ENCODE results near the gene BMI1. TPM values are rescaled to one million over a fixed set of nuclear protein-coding genes. Genes with fewer than 3 reads are reported as not detected.
A peak's percentile ranks its signal among the peaks of the same experiment; 100 is the strongest.

The BMI1 gene
- total RNA-seq, 1 donor from 2014 or later = 49.9 TPM

DNA sequence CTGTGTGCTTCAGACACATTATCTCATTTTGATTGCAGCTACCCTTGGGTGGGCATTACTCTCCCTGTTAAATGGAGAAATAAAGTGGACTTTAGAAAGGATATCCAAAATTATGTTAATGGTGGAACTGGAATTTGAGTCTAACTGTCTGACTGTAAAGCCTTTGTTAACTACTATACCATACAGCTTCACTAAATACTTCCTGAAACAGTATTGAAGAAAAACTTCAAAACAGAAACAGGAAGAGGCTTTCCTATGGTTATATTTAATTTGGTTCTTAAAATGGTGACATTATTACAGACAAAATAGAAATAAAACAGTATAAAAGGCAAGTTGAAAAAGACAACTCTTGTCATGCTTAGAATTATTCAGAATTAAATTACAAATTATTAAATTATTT is 49.4 kb downstream of the BMI1 start:
- Mint-ChIP-seq H3K4me1 (peaks cover 5% of the 10 kb centered on the region), H3K4me3 (no peak overlapping the region), H3K27me3 (ENCODE audit: low read depth) (no peaks in the 10 kb centered on the region), H3K36me3 (ENCODE audit: low read depth) (no peaks in the 10 kb centered on the region), H3K27ac (ENCODE audit: unreplicated experiment) (no peak overlapping the region), H3K9me3 (no peaks in the 10 kb centered on the region)
- no peak for DNase-seq (ENCODE audit: low read depth, low spot score)
- TF ChIP-seq, protein P1, sequence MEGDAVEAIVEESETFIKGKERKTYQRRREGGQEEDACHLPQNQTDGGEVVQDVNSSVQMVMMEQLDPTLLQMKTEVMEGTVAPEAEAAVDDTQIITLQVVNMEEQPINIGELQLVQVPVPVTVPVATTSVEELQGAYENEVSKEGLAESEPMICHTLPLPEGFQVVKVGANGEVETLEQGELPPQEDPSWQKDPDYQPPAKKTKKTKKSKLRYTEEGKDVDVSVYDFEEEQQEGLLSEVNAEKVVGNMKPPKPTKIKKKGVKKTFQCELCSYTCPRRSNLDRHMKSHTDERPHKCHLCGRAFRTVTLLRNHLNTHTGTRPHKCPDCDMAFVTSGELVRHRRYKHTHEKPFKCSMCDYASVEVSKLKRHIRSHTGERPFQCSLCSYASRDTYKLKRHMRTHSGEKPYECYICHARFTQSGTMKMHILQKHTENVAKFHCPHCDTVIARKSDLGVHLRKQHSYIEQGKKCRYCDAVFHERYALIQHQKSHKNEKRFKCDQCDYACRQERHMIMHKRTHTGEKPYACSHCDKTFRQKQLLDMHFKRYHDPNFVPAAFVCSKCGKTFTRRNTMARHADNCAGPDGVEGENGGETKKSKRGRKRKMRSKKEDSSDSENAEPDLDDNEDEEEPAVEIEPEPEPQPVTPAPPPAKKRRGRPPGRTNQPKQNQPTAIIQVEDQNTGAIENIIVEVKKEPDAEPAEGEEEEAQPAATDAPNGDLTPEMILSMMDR (conservative IDR thresholded peaks at IDR 0.05) = no peak

DNA sequence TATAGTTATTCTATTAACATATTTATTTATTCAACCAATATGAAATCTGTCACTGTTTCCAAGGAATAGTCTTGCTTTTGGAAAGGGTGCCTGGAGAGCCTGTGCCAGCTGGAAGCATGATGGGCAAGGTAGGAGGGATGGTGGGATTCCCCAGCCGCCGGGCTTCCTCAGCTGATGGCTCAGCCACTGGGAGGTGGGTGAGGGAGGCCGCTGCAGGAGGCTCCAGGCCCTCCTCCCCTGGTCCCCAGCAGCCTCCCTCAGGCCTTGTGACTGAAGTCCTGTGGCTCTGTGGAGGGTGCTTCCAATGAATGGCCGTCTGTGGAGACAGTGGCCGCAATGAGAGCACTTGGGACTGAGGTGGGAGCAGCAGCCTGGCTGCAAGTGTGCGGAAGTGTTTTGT is 51.4 kb downstream of the BMI1 start:
- Mint-ChIP-seq H3K9me3 (no peaks in the 10 kb centered on the region), H3K4me1 (peaks cover 5% of the 10 kb centered on the region), H3K36me3 (ENCODE audit: low read depth) (no peaks in the 10 kb centered on the region), H3K27ac (ENCODE audit: unreplicated experiment) (no peak overlapping the region), H3K27me3 (ENCODE audit: low read depth) (no peaks in the 10 kb centered on the region), H3K4me3 (no peak overlapping the region)
- TF ChIP-seq, protein P1 (conservative IDR thresholded peaks at IDR 0.05) = no peak
- DNase-seq (ENCODE audit: low read depth, low spot score) = no peak

DNA sequence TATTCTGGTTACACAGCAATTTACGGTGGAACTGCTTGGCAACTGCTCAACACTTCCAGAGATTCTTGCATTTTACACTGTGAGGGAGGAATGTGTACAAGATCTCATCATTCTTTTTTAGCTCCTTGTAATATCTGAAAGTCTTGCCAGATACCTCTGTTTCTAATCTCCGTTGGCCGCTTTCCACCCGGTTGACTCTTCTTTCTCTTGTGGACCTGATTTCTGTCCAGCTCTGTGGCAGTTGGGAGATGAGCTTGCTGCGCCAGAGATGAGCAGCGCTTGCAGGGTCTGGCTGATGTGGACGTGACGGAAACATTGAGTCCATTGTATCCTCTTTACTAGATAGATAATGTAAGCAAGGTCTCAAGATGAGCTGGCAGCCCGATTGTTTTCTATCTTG is 52.0 kb downstream of the BMI1 start:
- H3K4me3 Mint-ChIP-seq = no peak overlapping the region
- no peaks in the 10 kb centered on the region for H3K27me3 Mint-ChIP-seq (ENCODE audit: low read depth)
- TF ChIP-seq, protein P1 (conservative IDR thresholded peaks at IDR 0.05) = no peak
- H3K9me3 Mint-ChIP-seq = no peaks in the 10 kb centered on the region
- no peak for DNase-seq (ENCODE audit: low read depth, low spot score)
- no peak overlapping the region for H3K27ac Mint-ChIP-seq (ENCODE audit: unreplicated experiment)
- no peaks in the 10 kb centered on the region for H3K36me3 Mint-ChIP-seq (ENCODE audit: low read depth)
- H3K4me1 Mint-ChIP-seq = peaks cover 5% of the 10 kb centered on the region

DNA sequence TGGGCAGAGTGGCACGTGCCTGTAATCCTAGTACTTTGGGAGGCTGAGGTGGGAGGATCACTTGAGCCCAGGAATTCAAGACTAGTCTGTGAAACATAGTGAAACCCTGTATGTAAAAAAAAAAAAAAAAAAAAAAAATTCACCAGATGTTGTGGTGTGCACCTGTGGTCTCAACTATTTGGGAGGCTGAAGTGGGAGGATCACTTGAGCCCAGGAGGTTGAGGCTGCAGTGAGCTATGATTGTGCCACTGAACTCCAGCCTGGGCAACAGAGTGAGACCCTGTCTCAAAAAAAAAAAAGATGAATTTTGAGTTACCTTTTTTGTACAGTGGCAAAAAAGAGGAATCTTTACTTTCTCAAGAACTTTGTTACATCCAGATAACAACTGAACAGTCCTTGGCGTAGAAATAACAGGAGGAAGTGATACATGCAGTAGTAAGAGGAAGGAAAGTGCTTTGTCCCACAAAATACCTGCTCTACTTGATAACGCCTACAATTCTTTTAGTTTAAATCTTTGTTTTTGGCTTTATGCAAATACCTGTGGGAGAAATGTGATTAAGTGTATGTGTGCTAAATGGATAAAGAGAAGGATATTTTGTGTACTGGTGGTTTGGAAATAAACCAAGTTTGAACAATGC is 53.7 kb downstream of the BMI1 start:
- H3K36me3 Mint-ChIP-seq (ENCODE audit: low read depth) = no peaks in the 10 kb centered on the region
- H3K4me3 Mint-ChIP-seq = no peak overlapping the region
- no peaks in the 10 kb centered on the region for H3K9me3 Mint-ChIP-seq
- no peak for DNase-seq (ENCODE audit: low read depth, low spot score)
- no peak overlapping the region for H3K27ac Mint-ChIP-seq (ENCODE audit: unreplicated experiment)
- peaks cover 17% of the 10 kb centered on the region for H3K4me1 Mint-ChIP-seq
- TF ChIP-seq, protein P1 (conservative IDR thresholded peaks at IDR 0.05) = no peak
- no peaks in the 10 kb centered on the region for H3K27me3 Mint-ChIP-seq (ENCODE audit: low read depth)

DNA sequence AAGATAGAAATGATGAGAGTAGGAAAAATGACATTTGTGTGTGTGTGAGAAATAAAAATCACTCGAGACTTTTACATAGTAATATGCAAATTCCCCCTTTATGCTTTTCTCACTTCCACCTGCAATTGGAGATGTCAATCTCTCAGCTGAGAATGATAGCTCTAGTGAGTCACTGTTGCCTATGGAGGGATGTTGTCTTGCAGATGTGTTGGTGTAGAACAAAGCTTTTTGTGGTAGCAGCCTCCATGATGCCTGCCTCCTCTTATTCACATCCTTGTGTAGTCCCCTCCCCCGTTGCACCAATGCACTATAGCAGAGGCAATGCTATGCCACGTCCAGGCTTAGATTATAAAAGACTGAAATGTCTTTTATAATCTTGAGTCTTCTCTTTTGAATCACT is 58.2 kb downstream of the BMI1 start:
- H3K9me3 Mint-ChIP-seq = no peaks in the 10 kb centered on the region
- H3K4me3 Mint-ChIP-seq = no peak overlapping the region
- peak overlapping the region; percentile 1 for H3K27ac Mint-ChIP-seq (ENCODE audit: unreplicated experiment)
- H3K36me3 Mint-ChIP-seq (ENCODE audit: low read depth) = no peaks in the 10 kb centered on the region
- TF ChIP-seq, protein P1 (conservative IDR thresholded peaks at IDR 0.05) = no peak
- peaks cover 18% of the 10 kb centered on the region for H3K4me1 Mint-ChIP-seq
- DNase-seq (ENCODE audit: low read depth, low spot score) = no peak
- H3K27me3 Mint-ChIP-seq (ENCODE audit: low read depth) = no peaks in the 10 kb centered on the region

Other genes with a start within 250 kb of the BMI1 start
- gene EBLN1, start 103.1 kb upstream of the BMI1 start, total RNA-seq = not detected in 2 replicates
- gene COMMD3, start 4.7 kb upstream of the BMI1 start, total RNA-seq = 31.1 and 35.1 TPM in 2 replicates
- gene SPAG6, start 24.4 kb downstream of the BMI1 start, total RNA-seq = 1.5 and 1.6 TPM in 2 replicates

All from neural crest cell (in vitro differentiated cells).